NCI-H526 (cell line): Measurements from ENCODE around the gene ROPN1B.

Experiments
- DNase-seq, 2 experiments: peaks; one replicate each; lab custom pipeline; 2025; lab: John Stamatoyannopoulos, UW

Gene ROPN1B

DNA sequence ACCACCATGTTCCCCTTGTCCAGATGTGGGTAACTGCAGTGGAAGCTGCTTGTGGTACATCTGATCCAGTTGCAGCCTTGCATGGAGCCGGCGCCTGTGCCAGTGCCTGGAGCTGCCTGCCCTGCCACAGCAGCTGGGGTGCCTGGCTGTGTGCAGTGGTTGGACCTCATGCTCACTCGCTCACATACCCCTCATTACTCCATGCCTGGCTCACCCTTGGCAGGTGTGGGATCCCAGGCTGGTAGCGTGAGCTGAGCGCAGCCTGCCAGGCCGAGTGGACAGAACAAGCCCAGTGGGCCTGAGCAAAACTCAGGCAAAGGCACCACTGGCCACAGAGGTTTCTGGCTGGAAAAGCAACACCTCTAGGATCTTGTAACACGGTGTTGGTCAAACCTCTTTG, 35.7 kb downstream of the ROPN1B start:
- DNase-seq, result no peak

DNA sequence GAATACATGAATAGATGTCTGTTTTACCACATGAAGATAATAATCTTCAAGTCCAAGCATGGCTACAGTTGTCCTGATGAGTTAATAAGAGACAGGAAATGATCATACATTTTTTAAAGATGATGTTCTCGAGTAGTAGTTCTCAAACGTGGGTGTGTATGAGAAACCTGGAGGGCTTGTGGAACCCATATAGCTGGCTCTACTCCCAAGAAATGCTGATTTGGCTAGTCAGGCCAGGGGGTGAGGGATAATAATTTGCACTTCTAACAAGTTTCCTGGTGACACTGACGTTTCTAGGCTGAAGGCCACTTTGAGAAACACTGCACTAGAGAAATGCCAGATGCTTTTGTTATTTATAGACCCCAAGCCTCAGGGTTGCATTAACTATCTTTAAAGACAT, 37.0 kb downstream of the ROPN1B start:
- DNase-seq, result no peak

DNA sequence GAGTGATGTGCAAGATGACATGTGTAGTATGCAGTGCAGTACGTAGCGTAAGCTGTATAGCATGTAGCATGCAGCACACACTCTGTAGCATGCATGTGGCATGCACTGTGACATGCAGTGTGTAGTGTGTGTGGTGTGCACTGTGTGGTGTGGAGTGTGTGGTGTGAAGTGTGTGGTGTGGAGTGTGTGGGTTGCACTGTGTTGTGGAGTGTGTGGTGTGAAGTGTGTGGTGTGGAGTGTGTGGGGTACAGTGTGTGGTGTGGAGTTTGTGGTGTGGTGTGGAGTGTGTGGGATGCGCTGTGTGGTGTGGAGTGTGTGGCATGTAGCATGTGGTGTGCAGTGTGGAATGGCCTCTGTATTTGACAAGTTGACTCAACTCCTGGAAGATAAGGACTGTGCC, 39.2 kb downstream of the ROPN1B start:
- no peak for DNase-seq

DNA sequence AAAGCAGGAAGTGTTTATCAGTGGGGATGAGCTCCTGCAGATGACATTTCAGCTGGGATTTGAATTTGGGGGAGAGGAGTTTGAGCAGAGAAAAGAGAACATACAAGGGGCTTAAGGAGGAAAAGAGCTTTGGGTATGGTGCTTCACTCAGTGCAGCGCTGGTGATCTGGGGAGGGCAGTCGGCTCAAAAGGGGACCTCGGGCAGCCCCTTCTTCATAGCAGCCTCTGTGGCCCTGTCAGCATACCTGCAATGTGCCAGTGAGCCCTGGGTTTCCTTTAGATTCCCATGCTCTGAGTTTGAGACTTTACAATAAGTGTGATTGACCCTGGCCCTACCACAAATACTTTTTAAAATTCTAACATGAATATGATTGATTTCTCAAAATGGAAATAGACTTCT, 40.2 kb downstream of the ROPN1B start:
- no peak for DNase-seq

DNA sequence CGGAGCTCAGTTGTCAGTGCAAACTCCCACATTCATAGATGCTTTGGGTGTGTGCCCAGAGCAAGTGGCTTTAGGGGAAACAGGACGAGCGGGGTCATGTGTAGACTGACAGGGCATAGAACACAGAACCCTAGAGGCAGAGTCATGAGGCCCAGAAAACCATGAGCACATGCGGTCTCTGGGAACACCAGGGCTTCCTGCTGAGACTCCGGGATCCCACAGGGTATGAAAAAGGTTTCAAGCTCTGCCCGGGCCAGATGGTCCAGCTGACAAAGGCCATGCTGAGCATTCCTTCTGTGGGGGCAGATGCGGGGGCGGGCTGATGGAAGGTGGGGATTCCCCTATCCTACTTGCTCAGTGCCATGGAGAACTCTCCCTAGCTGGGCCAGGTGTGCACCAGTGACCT, 44.8 kb downstream of the ROPN1B start:
- DNase-seq, result no peak

DNA sequence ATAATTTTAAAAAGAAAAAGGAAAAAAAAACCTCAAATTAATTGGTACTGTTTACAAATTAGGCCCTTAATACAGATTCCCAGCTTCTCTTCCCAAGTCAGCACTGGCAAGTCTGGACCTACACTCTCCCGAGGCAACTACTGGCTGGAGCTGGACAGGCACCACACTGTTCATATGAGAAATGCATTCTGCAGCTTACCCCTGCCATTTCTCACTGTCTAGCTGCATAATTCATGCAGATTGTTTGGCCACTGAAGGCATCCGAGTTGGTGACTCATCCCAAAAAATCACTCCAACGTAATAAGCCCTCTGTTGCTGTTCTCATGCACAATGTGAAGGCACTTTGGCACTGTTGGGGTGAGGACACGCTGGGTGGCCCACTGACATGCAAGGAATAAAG, 45.3 kb downstream of the ROPN1B start:
- no peak for DNase-seq

DNA sequence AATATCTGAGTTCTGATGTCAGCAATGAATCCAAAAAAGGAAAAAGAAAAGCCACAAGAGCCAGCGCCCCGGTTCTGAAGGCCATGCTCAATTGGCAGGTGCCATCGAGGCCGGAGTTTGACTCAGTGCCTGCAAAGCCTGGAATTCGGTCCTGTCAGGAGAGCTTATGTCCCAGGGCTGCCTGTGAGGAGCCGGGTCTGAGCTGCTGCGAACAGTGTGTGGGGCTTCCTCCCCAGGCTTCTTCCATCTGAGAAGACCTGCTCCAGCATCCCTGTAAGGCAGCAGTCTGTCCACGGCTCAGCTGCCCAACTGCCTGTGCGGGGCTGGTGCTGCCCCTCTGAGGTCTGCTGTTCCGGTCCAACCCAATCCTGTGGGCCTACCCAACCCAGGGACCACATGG, 46.1 kb downstream of the ROPN1B start:
- no peak for DNase-seq

DNA sequence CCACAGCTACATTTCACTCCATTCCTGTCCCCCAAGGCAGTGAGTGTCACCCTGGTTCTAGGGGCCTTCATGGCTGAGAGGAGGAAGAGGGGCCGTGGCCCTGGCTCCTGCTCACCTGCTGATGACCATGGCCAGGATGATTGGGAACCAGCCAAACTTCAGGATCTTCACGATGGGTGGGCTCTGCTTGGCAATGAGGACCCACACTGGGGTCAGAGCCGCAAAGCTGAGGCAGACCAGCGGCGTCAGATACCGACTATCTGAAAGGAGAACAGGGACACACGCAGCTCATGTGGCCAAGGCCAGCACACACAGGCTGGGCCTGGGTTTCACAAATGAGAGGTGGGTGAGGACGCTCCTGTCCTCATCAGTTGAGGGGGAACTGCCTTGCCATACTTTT, 47.6 kb downstream of the ROPN1B start:
- no peak for DNase-seq

DNA sequence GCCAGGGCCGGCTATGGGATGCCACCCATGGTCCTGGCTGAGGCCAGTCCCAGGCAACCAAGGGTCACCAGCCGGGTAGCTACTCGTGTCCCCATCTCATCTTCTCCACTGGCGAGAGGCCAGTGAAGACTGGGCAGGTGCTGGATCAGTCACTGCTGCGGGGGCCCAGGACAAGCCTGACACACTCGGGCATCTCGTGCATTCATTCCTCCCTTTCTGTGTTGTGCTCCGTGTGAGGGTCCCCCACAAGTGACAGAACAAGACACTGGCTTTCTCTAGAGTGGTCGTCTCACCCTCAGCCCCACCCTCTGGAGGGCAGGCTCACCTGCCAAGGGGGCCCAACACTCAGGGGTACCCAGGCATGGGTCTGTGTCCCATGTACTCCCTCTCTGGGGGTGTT, 48.4 kb downstream of the ROPN1B start:
- no peak for DNase-seq

DNA sequence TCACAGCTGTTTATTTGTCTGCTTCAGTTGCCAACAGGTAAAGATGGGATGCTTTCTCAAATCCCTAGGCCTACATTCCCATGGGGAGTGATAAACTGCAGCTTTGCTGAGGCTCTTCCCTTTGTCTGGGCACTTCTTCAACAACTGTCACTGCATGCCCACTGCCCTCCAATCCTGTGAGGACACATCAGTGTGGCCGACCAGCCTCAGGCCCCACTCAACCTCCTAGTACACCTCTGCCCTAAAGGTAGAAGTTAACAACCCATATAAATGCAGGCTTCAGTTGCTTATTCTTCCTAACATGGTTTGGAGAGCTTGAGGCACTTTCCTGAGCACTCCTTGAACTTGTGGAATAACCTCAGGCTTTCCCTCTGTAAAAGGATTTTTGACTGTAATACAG, 49.6 kb downstream of the ROPN1B start:
- DNase-seq, result no peak

DNA sequence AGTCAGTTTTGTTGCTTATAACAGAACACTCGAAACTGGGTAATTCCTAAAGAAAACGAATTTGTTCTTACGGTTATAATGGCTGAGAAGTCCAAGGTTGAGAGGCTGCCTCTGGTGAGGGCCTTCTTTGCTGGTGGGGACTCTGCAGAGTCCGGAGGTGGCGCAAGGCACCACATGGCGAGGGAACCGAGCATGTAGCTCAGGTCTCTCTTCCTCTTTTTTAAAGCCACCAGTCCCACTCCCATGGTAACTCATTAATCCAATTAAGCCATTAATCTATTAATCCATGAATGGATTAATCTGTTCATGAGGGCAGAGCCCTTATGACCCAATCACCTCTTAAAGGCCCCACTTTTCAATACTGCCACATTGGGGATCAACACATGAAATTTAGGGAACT, 50.0 kb downstream of the ROPN1B start:
- no peak for DNase-seq

DNA sequence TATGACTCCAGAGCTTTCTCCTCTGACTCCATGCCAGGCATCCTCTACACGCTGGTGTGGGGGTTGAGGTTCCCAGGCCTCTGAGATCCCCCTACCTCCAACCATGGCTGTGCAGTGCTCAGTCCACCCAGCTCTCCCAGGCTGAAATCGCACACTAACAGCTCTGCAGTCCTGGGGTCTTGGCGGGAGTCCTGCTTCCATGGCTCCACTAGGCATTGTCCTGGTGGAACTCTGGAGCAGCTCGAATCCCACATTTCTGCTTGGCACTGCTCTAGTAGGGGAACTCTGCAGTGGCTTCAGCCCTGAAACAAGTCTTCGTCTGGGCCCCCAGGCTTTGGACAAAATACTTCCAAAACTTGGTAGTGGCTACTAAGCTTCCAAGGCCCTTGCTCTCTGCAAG, 50.7 kb downstream of the ROPN1B start:
- DNase-seq, result no peak

DNA sequence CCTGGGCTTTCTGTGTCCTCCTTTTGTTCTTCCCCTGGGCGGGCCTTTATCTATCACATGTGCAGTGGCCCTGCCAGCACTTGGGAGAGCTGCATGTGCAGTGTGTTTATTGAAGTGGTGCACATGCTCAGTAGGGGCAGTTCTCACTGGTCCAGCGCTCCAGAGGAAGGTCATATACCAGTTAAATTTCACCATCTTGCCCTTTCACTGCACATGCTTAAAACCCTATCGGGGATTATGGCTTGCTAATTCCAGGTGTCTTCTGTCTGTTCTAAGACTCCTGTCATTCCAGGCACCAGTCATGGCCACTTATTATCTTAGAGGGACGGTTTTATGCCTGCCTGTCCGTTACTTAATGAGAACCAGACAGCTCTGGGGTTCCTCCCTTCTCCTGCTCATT, 52.2 kb downstream of the ROPN1B start:
- no peak for DNase-seq

DNA sequence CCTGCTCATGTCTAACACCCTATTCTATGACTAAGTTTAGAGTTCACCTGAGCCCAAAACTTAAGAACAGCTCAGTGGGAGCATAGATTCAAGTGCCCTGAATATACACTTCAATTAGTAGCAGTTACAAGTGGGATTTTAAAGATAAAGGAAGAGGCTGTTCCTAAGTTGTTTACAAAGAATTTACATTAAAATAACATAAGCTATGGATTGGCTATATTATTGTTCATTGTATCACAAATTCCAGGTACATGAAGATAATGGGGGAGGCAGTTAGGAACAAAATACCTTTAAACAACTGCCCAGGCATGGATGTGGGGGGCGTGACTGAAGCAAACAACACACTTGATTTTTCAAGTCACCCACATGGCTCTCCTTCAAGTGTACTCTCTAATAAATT, 52.7 kb downstream of the ROPN1B start:
- no peak for DNase-seq

DNA sequence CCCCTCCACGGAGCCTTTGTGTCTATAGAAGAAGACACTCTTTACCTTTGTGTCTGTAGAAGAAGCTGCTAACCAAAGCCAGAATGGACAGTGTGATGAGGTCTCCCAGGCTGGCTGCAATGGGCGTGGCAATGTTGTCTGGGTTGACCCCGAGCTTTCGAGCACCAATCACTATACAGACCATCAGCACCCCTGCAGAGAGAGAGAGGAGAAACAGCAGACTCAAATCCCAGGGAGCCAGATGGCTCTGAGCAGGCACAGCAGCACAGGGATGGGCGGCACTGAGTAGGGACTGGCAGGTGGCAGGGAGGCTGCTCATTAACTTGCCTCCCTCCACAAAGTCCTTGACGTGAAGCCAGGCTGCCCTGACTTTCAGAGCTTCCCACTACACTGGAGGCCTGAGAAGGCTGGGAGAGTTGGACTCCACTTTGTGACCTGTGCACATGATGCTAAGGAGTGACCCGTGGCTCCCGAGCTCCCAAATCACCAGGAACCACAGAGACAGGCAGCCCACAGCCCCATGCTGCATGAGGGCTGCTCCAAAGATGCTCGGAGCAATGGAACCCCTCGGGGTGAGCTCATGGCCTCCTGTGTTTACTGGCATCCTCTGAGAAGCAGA, 53.9 kb downstream of the ROPN1B start:
- DNase-seq, result no peak

DNA sequence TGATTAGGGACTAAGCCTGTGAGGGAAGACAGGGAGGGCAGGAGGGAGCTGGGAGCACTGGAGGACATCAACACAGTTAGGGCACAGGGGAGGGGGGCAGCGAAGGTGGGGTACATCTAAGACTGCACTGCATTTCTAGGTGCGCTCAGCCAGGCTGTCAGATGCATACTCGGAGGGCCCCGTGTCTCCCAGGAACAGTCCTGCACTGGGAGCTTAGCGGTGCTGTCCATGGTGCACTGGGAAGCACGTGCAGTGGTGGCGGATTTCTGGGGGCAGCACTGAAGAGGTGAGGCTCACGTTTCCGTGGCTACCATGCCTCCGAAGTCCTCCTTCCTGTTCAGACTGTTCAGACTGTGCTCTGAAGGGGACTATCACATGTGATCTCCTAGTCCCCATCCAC, 54.4 kb downstream of the ROPN1B start:
- DNase-seq, result no peak

DNA sequence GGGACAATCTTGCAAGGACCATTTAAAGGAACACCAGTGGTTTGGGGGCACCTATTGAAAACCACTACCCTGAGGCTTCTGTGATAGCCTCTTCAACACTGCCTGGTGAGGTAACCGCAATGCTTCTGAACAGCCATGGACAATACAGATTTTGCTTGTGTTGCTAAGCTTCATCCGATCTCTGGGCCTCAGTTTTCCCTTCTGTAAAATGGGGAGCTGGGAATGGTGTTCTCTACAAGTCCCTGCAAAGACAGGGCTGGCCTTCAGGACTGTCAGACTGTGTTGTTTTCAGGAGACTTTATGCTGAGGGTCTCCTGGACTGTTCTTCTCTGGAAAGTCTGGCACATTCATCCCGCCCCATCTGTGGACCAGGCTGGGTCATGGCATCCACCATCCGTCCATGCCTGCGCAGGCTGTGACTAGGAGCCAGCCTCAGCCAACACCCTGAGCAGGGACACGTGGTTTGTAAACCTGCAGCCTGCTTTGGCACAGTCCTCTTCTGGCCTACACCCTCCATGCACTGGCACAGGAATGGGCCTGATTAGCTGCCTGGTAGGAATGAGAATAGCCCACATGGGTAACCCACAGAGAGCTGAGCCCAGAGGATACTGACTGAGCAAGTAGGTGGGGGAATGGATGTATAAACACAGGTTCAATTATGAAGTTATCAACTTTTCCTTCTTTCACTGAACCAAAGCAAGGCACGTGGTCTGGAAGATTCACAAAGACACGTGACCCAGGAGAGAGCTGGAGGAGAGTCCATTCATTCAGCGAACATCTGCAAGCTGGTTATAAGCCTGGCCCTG, 55.3 kb downstream of the ROPN1B start:
- no peak for DNase-seq

DNA sequence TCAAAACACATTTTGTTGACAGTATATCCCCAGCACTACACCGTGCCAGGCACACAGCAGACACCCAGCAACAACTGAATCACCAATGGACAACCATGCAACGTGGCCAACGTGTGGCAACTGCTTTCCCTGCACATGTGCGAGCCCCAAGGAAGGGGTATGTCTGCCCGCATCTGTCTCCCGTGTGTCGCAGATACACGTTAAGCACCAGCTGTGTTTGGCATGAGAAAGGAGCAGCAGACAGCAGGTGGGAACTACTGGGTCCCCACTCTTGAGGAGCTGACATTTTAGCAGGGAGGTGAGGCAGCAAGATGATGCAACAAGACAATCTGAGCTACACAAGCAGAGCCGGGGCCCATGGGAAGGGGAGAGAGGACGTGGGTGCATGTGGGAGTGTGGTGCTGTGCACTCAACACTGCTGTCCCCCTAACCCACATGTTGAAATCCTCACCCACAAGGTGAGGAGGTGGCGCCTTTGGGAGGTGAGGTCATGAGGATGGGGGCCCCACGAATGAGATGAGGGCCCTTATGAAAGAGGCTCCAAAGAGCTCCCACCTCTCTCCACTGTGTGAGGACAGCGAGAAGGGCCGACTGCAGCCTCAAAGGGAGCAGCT, 56.2 kb downstream of the ROPN1B start:
- no peak for DNase-seq

DNA sequence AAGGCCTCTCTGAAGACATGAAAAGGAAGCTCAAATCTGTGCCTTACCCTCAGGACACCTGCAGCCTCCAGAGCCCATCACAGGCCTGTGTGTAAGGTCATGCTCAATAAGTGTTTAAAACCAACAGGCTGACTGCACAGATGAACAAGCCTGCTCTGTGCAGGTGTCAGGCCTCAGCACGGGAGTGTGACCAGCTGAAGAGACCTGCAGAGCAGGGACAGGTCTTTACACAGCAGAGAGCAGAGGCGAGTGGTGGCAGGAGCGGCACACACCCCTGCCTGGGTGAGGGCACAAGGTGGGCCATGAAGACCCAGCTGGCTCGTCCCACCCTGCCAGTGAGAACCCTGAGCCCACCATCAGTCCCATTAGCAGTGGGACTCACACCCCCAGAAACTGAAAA, 56.9 kb downstream of the ROPN1B start:
- no peak for DNase-seq

DNA sequence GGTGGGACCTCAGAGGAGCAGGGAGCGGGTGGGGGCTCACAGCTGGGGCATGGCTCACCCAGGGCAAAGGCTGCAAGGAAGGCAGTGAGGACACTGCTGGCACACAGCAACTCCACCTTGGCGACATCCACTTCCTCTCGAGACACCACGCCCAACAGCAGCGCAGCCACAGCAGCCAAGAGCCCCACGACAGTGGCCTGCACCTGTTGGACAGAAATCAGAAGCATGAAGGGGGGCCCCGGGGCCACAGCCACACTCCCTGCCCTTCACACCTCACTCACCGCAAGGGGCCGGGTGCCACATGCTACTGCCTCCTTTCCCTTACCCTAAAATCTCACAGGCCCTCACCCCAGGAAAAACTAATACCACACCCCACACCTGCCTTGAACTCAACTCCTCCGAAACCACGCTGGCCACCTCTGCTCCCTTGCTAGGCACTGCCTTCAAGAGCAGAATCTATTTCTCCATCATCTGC, 57.3 kb downstream of the ROPN1B start:
- DNase-seq, result no peak

DNA sequence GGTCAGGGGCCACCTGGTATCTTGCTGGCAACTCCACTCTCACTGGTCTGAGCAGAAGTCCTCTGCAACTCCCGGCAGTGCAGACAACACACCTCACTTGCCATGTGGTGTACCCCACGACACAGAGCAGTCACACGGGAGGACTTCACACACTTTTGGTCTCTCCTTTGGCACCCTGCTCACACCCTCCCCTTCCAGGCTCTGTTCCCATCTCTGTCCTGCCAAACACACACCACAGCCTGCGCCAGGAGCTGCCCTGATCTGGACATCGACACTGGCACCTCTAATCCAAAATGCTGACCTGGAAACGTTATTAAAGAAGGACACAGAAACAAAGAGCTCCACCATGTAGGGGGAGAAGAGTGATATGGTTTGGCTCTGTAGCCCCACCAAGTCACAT, 57.8 kb downstream of the ROPN1B start:
- DNase-seq, result no peak

DNA sequence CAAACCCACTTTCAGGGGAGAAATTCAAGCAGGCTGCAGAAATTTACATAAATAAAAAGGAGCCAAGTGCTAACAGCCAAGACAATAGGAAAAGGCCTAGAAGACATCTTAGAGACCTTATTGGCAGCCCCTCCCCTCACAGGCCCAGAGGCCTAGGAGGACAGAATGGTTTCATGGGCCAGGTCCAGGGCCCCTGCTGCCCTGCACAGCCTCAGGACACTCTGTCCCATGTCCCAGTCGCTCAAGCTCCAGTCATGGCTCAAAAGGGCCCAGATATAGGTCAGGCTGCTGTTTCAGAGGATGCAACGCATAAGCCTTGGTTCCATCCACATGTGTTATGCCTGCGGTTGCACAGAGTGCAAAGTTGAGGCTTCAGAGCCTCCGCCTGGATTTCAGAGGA, 59.1 kb downstream of the ROPN1B start:
- DNase-seq, result no peak

DNA sequence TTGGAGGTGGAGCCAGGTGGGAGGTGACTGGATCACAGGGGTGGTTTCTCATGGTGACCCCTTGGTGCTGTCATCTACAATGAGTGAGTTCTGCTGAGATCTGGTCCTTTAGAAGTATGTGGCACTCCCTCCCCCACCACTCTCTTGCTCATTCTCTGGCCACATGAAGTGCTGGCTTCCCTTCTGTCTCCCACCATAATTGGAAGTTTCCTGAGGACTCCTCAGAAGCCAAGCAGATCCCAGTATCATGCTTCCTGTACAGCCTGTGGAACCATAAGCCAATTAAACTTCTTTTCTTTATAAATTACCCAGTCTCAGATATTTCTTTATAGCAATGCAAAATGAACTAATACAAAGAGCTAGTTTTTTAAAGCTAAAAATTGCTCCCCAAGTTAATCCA, 60.3 kb downstream of the ROPN1B start:
- no peak for DNase-seq
